T1000 (cell line): ENCODE data around the gene KIAA1217.

Experiments
- DNase-seq: peaks from one replicate; lab custom pipeline; 2025; ENCODE audit warnings: mixed read lengths; lab: John Stamatoyannopoulos, UW

The KIAA1217 gene

DNA sequence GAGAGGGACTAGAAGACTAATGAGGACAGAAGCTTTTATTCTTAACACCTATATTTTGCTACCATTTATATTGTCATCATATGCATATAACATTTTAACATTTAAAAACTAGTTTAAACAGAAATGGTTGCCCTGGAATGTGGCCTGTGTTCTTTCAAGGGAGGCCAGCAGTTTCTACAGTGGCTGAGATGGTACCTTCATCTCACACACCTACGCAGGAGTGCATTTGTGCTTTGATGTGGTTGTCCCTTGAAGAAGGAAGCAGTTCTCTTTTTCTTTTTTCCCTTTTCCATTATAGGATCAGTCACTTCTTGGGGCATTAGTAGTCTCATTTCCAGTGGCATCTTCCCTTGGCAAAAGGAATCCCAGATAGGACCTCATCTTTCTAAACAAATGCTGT is 38.9 kb downstream of the KIAA1217 start:
- no peak for DNase-seq

GRCh38 chr10:24249829-24250415 is 41.0 kb downstream of the KIAA1217 start:
- no peak for DNase-seq

GRCh38 chr10:24251547-24251946 is 42.6 kb downstream of the KIAA1217 start:
- DNase-seq: no peak

DNA sequence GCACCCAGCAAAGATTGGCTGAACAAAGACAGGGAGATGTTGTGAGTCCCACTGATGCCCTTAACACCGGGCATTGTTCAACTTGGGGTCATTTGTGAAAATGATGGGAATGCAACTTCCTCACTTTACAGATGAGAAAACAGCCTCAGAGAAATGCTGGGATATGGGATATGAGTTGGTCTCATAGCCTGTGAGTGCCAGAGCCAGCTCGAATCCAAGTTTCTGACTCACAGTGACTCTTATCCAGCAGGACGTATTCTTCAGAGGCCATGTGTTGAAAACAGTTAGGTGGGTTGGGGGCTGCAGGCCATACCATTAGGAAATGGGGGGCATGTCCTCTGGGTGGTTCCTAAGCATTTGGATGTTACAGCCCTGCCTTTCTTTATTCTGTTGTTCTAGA is 45.2 kb downstream of the KIAA1217 start:
- DNase-seq: no peak

- DNase-seq: no peak
These were observed 46.4 kb downstream of the KIAA1217 start for GRCh38 chr10:24255115-24255880.

DNA sequence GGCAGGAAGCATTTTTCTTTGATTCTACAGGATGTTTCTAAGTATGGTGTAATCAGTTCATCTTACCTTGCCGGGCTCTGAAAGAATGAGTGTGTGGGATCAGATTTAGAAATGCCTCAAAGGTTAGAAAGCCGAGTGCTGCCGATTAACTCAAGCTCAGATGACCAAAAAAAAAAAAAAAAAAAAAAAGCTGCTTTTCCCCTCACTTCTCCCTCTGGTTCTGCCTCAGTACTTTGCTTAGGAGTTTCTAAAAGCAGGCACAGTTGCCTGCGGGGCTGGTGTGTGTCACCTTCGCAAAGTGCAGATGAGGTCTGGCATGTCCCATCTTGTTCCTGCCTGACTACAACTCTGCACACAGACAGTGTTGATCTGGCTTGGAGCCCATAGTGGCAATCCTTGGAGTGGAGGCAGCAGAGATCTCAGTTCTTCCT is 47.0 kb downstream of the KIAA1217 start:
- DNase-seq: no peak

- no peak for DNase-seq
These were observed 47.7 kb downstream of the KIAA1217 start for GRCh38 chr10:24256619-24257107.

- no peak for DNase-seq
These were observed 48.6 kb downstream of the KIAA1217 start for GRCh38 chr10:24257588-24257987.

- no peak for DNase-seq
These were observed 50.6 kb downstream of the KIAA1217 start for GRCh38 chr10:24259365-24260130.

GRCh38 chr10:24261627-24262026 is 52.7 kb downstream of the KIAA1217 start:
- no peak for DNase-seq

- DNase-seq: no peak
These were observed 54.1 kb downstream of the KIAA1217 start for GRCh38 chr10:24262929-24263590.

- DNase-seq: no peak
These were observed 60.5 kb downstream of the KIAA1217 start for GRCh38 chr10:24269476-24269875.

DNA sequence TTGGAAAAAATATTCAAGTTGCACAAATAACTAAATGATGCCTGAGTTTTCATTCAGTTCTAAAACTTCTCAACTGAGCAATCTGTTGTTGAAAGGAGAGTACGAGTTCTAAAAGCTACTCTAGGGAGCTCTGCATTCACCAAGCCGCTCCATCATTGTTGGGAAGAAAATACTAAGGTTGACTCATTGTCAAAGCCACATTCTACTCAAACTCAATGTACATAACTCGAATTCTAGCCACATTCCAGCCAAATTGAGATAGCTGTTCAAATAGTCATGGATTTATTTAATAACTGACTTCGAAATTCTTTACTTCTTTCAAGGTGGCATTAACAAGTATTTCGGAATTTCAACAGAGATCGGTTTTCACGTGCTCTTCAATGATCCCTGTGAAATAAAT is 63.4 kb downstream of the KIAA1217 start:
- DNase-seq: no peak

GRCh38 chr10:24277277-24277676 is 68.3 kb downstream of the KIAA1217 start:
- no peak for DNase-seq

GRCh38 chr10:24277771-24278170 is 68.8 kb downstream of the KIAA1217 start:
- DNase-seq: no peak

DNA sequence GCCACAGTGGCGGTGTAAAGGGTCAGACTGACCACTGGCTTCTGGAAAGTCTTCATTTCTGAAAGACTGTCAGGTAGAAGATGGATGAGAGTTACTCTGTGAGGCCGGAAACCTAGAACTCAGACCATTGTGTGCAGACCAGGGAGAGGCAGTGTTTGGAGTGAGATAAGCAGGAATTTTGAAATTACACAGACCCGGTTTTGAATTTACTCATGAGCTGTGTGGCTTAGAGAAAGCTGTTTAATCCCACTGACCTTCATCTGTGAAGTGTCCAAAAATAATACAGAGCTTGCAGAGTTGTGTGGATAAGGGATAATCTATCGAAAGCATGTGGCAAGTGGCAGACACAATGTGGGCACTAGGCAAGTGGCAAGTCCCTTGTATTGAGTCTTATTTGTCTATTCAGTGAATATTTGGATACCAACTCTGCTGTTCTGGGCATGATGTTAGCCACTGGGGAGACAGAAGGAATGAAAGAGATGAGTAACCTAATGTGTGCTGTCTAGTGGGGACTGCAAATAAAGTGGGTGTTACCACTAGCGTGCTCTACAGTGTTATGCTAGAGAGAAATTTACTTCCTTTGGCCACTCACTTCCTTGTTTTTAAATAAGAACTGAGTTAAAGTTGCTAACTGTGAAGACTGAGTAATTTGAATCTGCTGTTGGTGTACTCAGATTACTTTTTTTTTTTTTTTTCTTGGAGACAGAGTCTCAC is 69.4 kb downstream of the KIAA1217 start:
- DNase-seq: no peak

DNA sequence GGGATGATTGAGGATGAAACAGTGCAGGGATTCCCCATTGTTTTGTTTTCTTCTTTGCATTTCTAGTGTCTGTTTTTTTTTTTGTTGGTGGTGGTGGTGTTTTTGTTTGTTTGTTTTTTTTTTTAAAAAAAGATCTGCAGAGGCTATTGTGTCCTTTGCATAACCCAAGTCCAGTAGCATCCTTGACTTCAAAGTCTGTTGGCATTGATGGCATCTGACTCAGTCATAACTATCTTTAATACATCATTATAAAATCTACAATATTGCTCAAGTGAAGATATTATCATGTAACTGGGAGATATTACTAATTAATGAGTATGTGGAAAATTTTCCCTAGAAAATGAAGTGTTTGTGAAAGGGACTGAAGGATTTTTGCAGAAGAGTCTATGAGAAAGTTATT is 70.2 kb downstream of the KIAA1217 start:
- DNase-seq: no peak

- no peak for DNase-seq
These were observed 78.7 kb downstream of the KIAA1217 start for GRCh38 chr10:24287559-24288195.

- DNase-seq: no peak
These were observed 79.6 kb downstream of the KIAA1217 start for GRCh38 chr10:24288581-24288980.

- no peak for DNase-seq
These were observed 80.3 kb downstream of the KIAA1217 start for GRCh38 chr10:24289235-24289634.
